ENCODE results near the gene MYADM. TPM values are rescaled to one million over a fixed set of nuclear protein-coding genes. Genes with fewer than 3 reads are reported as not detected.

MYADM gene
- total RNA-seq, 2 experiments from 2014 or later: 64.7 to 69.9 TPM

DNA sequence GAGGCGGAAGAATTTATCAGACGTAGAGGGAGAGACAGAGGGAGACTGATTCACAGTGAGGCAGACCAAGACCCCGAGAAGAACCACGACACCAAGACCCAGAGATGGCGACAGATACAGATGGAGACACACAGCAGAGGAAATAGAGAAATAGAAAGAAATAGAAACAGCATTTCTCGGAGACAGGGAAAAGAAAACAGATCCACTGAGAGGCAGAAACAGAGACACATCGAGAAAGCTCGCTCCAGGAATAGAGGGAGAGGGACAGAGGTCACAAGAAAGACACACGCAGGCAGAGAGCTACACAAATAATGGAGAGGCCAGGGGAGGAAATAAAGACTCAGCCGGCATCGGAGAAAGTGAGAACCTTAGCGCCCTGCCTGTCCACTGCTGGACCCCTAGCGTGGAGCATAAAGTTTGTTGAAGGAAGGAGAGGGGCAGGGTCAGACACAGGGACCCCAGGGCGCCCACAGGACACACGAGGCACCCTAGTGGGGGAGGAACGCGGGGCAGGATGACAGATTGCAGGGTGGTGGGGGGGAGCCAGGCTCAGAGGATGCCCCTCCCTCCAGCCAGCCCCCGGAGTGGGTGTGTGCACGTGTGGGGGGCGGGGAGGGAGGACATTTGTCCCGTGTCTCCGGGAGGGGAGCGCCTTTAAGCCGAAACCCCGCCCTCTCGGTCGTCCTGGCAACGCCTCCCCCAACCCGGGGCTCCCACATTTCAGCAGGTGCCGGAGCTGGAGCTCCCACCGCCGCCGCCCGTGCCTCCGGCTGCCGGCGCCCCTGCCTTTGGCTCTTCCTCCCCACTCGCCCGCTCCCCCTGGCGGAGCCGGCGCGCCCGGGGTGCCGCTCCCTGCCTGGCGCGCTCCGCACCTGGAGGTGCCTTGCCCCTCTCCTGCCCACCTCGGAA lies 14.1 kb downstream of the MYADM start, which contains the start of gene PRKCG:
TSS of gene PRKCG (plus strand) at position 716 of the 909 bp plus-strand sequence. CDS start 298 bp downstream, outside the sequence.
- Mint-ChIP-seq H3K4me3 (no peak within 1 kb of the TSS), H3K4me1 (ENCODE audit: low read depth) (peaks cover 28% of the 10 kb centered on the region), H3K36me3 (ENCODE audit: low read depth) (peaks cover 4% of the 10 kb centered on the region), H3K27me3 (peaks cover 14% of the 10 kb centered on the region), H3K9me3 (no peaks in the 10 kb centered on the region), H3K27ac (no peak within 1 kb of the TSS)
- DNase-seq (peak; percentile 70), ATAC-seq (peak; percentile 60)
- ChIA-PET POLR2A (interaction anchor here (1.0 to 1.7 kb wide), 4 partner anchors 10 to 234 kb away, joined by 3 to 7 read pairs (median 4); partner anchors contain the start of genes PRPF31 and TFPT), CTCF (interaction anchor here (1.3 to 2.4 kb wide), 3 partner anchors 15 to 30 kb away, joined by 3 to 14 read pairs (median 4); partner anchors contain the start of gene MYADM)
- intact Hi-C loops (cut with micrococcal nuclease): no loop called here
- TF ChIP-seq, protein P1, sequence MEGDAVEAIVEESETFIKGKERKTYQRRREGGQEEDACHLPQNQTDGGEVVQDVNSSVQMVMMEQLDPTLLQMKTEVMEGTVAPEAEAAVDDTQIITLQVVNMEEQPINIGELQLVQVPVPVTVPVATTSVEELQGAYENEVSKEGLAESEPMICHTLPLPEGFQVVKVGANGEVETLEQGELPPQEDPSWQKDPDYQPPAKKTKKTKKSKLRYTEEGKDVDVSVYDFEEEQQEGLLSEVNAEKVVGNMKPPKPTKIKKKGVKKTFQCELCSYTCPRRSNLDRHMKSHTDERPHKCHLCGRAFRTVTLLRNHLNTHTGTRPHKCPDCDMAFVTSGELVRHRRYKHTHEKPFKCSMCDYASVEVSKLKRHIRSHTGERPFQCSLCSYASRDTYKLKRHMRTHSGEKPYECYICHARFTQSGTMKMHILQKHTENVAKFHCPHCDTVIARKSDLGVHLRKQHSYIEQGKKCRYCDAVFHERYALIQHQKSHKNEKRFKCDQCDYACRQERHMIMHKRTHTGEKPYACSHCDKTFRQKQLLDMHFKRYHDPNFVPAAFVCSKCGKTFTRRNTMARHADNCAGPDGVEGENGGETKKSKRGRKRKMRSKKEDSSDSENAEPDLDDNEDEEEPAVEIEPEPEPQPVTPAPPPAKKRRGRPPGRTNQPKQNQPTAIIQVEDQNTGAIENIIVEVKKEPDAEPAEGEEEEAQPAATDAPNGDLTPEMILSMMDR (IDR thresholded peaks at IDR 0.05): peak; percentile 60

DNA sequence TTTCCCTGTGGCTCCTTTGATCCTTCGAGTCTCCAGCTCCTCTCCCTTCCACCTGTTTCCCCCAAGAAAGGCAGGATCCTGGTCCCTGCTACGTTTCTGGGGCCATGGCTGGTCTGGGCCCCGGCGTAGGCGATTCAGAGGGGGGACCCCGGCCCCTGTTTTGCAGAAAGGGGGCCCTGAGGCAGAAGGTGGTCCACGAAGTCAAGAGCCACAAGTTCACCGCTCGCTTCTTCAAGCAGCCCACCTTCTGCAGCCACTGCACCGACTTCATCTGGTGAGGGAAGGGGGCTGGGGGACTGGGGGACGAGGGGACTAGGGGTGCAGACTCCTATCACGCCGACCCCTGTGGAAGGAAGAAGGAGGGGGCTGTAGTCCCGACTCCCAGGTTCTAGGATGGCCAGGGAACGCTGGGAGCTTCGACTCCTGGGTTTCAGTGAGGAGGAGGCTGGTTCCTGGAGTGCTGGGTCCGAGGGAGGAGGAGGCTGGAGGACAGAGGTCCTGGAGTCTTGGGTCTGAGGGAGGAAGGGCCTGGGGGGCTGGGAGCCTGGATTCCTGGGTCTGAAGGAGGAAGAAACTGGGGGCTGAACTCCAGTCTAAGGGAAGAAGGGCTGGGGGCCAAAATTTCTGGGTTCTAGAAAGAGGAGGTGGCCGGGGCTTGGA lies 14.8 kb downstream of the MYADM start:
- Mint-ChIP-seq H3K36me3 (ENCODE audit: low read depth) (no peaks in the 10 kb centered on the region), H3K4me3 (no peak overlapping the region), H3K9me3 (no peaks in the 10 kb centered on the region), H3K27me3 (peaks cover 14% of the 10 kb centered on the region), H3K27ac (no peak overlapping the region), H3K4me1 (ENCODE audit: low read depth) (peaks cover 20% of the 10 kb centered on the region)
- ChIA-PET POLR2A (interaction anchor here (1.0 to 1.7 kb wide), 5 partner anchors 11 to 233 kb away, joined by 3 to 7 read pairs (median 4); partner anchors contain the start of genes MYADM, PRPF31 and TFPT), CTCF (interaction anchor here (1.3 to 2.4 kb wide), 3 partner anchors 15 to 30 kb away, joined by 3 to 14 read pairs (median 4); partner anchors contain the start of gene MYADM)
- intact Hi-C loops (cut with micrococcal nuclease): no loop called here
- DNase-seq (no peak), ATAC-seq (no peak)
- TF ChIP-seq, protein P1 (IDR thresholded peaks at IDR 0.05): no peak

DNA sequence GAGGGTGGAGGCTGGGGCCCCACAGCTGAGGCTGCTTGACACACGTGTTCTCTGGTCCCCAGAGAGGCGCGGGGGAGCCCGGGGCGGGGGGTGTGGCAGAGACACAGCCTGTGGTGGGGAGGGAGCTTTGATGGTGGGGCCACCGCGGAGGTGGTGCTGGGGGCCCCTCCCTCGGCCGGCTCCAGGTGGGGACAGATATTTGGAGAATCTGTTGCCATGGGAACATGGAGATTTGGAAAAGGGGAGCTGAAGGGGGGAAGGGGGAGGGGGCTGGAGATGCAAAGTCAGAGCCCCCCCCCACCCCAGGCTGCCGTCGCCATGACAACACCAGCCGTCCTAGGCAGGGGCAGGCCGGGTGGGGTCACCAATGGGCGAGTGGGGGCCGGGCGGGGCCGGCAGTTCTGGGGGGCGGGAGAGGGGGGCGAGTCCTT lies 15.6 kb downstream of the MYADM start:
- POLR2A ChIA-PET: interaction anchor here (1.3 to 1.7 kb wide), 3 partner anchors 12 to 16 kb away, joined by 4 to 7 read pairs (median 5); partner anchors contain the start of gene MYADM
- CTCF ChIA-PET: interaction anchor here (2.4 kb wide), 1 partner anchor 16 kb away, joined by 14 read pairs; the partner anchor contains the start of gene MYADM

DNA sequence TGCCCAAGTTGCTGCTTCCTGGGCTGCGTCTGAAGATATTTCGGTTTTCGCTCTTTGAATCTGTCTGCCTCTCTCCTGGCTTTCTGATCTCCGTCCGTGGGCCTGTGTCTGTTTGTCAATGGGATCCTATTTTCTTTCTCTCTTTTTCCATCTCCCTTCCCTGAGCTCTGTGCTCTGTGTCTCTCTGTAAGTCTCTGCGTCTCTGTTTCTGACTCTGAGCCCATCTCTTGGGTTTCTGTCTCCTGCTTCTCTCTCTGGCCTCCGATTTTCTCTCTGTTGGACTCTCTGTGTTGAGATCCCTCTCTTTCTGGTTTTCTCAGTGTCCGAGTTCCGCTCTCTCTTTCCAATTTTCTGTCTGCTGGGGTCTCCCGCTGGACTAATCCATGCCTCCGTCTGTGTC lies 16.1 kb downstream of the MYADM start:
- ChIA-PET CTCF (no interaction called here), POLR2A (interaction anchor here (1.0 to 1.3 kb wide), 2 partner anchors 16 to 17 kb away, joined by 3 to 4 read pairs; partner anchors contain the start of gene MYADM)
- Mint-ChIP-seq H3K27me3 (peaks cover 14% of the 10 kb centered on the region), H3K9me3 (no peaks in the 10 kb centered on the region), H3K27ac (no peak overlapping the region), H3K4me3 (no peak overlapping the region), H3K36me3 (ENCODE audit: low read depth) (no peaks in the 10 kb centered on the region), H3K4me1 (ENCODE audit: low read depth) (peaks cover 13% of the 10 kb centered on the region)
- intact Hi-C loops (cut with micrococcal nuclease): no loop called here
- TF ChIP-seq, protein P1 (IDR thresholded peaks at IDR 0.05): no peak
- no peak for DNase-seq
- no peak for ATAC-seq

More for the DNA sequence above, 15.6 kb downstream of the MYADM start:
- Mint-ChIP-seq H3K27me3 (peaks cover 14% of the 10 kb centered on the region), H3K4me1 (ENCODE audit: low read depth) (peaks cover 14% of the 10 kb centered on the region), H3K9me3 (no peaks in the 10 kb centered on the region), H3K36me3 (ENCODE audit: low read depth) (no peaks in the 10 kb centered on the region), H3K27ac (no peak overlapping the region), H3K4me3 (no peak overlapping the region)
- TF ChIP-seq, protein P1 (IDR thresholded peaks at IDR 0.05): no peak
- peak; percentile 36 for DNase-seq
- no peak for ATAC-seq
- intact Hi-C loops (cut with micrococcal nuclease): no loop called here
